Measurements from ENCODE around the gene TMEM9B. TPM values are rescaled to one million over a fixed set of nuclear protein-coding genes. Genes with fewer than 3 reads are reported as not detected.

The TMEM9B gene
- total and polyA plus RNA-seq, 9 of the 15 experiments (the other 6 are each of a cell fraction or from before 2014, with no cell fraction given) = 7.7 to 20.0 (median 14.0) TPM

DNA sequence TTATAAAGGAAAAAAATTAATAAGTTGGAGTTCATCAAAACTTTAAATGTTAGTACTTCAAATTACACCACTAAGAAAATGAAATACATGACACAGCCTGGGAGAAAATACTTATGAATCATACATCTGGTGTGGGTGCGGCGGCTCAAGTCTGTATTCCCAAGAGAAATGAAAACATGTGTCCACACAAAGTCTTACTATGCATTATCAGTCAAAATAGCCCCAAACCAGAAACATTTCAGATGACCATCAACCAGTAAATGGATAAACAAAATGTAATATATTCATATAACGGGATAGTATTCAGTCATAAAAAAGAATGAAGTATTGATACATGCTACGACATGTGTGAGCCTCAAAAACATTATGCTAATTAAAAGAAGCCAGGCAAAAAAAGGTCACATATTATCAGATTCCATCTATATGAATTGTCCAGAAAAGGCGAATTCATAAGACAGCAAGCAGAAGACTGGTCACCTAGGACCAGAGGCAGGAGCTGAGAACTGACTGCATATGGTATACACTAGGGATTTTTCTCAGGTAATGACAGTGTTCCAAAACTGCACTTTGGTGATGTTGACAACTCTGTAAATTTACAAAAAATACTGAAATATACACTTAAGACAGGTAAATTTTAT, 58.6 kb downstream of the TMEM9B start:
- H3K9me1 ChIP-seq (ENCODE audit: control insufficient read depth, insufficient read depth, low read length) = no peaks in the 10 kb centered on the region
- no TSS peak for BruUV-seq (replicated peaks)
- no peak overlapping the region for H3K27ac ChIP-seq (ENCODE audit: extremely low read depth, low read depth, low read length)
- no peak overlapping the region for H3K9ac ChIP-seq (ENCODE audit: insufficient read depth in 1 of 2, low read depth in 2 of 2, low read length in 2 of 2)
- in situ Hi-C loops (cut with MboI) (no loop called here), intact Hi-C loops (cut with micrococcal nuclease) (no loop called here)
- no peak overlapping the region for H3K4me2 ChIP-seq (ENCODE audit: insufficient read depth, low read length)
- no peak overlapping the region for H2AFZ ChIP-seq (ENCODE audit: low read depth, low read length)
- no peaks in the 10 kb centered on the region for H3K9me3 ChIP-seq (replicated peaks; ENCODE audit: control insufficient read depth, insufficient read depth, low read depth, low read length)
- FAIRE-seq (no peak), DNase-seq (ENCODE audit: extremely low read depth in 1 of 4, low spot score in 3 of 4) (no peak), ATAC-seq (no peak)
- H4K20me1 ChIP-seq (replicated peaks; ENCODE audit: control insufficient read depth, insufficient read depth, low read length) = no peaks in the 10 kb centered on the region
- no peaks in the 10 kb centered on the region for H3K79me2 ChIP-seq (ENCODE audit: control insufficient read depth, insufficient read depth, low read length)
- no peaks in the 10 kb centered on the region for H3K36me3 ChIP-seq (ENCODE audit: control insufficient read depth, insufficient read depth, low read length)
- no peak overlapping the region for H3K4me3 ChIP-seq
- peaks cover 7 to 8% of the 10 kb centered on the region in 2 experiments; a peak in 3 of 5 replicates for H3K4me1 ChIP-seq (replicated peaks in 1 of 2; ENCODE audit: control insufficient read depth in 2 of 2, insufficient read depth in 2 of 2, low read length in 2 of 2)
- no peaks in the 10 kb centered on the region for H3K27me3 ChIP-seq (ENCODE audit: control insufficient read depth in 2 of 2, insufficient read depth in 2 of 2, low read length in 2 of 2)
- POLR2A ChIA-PET = no interaction called here
- CTCF ChIA-PET (ENCODE audit: low intra/inter-chr PET ratio) = no interaction called here
- WGBS (ENCODE audit: insufficient coverage, low coverage, missing lambda C conversion rate) = 23% methylated on average over 5 of the region's 5 CpGs
- TF ChIP-seq TOE1 (IDR thresholded peaks at IDR 0.05; ENCODE audit: borderline replicate concordance) (no peak), TOE1 (CRISPR knock-in tag; IDR thresholded peaks at IDR 0.05; ENCODE audit: borderline replicate concordance, low read depth) (no peak), GTF2A2 (tag; IDR thresholded peaks at IDR 0.05) (no peak), ZNF444 (CRISPR knock-in tag; IDR thresholded peaks at IDR 0.05) (no peak), L3MBTL2 (IDR thresholded peaks at IDR 0.05) (no peak), RBM17 (IDR thresholded peaks at IDR 0.05; ENCODE audit: borderline replicate concordance, low read depth, low read length) (no peak), ETV6 (IDR thresholded peaks at IDR 0.05; ENCODE audit: borderline replicate concordance in 1 of 2, low read depth in 2 of 2, low read length in 1 of 2) (no peak), ETV6 (CRISPR knock-in tag; IDR thresholded peaks at IDR 0.05; ENCODE audit: borderline replicate concordance) (no peak), C11orf30 (IDR thresholded peaks at IDR 0.05; ENCODE audit: low read depth) (no peak), TAF1 (IDR thresholded peaks at IDR 0.05; ENCODE audit: control insufficient read depth, extremely low read depth, insufficient read depth, low read length, severe bottlenecking) (no peak), PURB (CRISPR knock-in tag; IDR thresholded peaks at IDR 0.05; ENCODE audit: low read depth) (no peak), TFAM (CRISPR knock-in tag; conservative IDR thresholded peaks at IDR 0.05) (no peak), ZNF77 (CRISPR knock-in tag; IDR thresholded peaks at IDR 0.05) (no peak), ESRRB (CRISPR knock-in tag; IDR thresholded peaks at IDR 0.05; ENCODE audit: borderline replicate concordance) (no peak)
- TF ChIP-seq, protein P1, sequence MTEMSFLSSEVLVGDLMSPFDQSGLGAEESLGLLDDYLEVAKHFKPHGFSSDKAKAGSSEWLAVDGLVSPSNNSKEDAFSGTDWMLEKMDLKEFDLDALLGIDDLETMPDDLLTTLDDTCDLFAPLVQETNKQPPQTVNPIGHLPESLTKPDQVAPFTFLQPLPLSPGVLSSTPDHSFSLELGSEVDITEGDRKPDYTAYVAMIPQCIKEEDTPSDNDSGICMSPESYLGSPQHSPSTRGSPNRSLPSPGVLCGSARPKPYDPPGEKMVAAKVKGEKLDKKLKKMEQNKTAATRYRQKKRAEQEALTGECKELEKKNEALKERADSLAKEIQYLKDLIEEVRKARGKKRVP (CRISPR knock-in tag; IDR thresholded peaks at IDR 0.05) = no peak
- TF ChIP-seq, protein P2, sequence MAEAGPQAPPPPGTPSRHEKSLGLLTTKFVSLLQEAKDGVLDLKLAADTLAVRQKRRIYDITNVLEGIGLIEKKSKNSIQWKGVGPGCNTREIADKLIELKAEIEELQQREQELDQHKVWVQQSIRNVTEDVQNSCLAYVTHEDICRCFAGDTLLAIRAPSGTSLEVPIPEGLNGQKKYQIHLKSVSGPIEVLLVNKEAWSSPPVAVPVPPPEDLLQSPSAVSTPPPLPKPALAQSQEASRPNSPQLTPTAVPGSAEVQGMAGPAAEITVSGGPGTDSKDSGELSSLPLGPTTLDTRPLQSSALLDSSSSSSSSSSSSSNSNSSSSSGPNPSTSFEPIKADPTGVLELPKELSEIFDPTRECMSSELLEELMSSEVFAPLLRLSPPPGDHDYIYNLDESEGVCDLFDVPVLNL (CRISPR knock-in tag; IDR thresholded peaks at IDR 0.05; ENCODE audit: low read depth) = no peak
- TF ChIP-seq, protein P3, sequence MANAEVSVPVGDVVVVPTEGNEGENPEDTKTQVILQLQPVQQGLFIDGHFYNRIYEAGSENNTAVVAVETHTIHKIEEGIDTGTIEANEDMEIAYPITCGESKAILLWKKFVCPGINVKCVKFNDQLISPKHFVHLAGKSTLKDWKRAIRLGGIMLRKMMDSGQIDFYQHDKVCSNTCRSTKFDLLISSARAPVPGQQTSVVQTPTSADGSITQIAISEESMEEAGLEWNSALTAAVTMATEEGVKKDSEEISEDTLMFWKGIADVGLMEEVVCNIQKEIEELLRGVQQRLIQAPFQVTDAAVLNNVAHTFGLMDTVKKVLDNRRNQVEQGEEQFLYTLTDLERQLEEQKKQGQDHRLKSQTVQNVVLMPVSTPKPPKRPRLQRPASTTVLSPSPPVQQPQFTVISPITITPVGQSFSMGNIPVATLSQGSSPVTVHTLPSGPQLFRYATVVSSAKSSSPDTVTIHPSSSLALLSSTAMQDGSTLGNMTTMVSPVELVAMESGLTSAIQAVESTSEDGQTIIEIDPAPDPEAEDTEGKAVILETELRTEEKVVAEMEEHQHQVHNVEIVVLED (CRISPR knock-in tag; IDR thresholded peaks at IDR 0.05) = no peak
- TF ChIP-seq, protein P4, sequence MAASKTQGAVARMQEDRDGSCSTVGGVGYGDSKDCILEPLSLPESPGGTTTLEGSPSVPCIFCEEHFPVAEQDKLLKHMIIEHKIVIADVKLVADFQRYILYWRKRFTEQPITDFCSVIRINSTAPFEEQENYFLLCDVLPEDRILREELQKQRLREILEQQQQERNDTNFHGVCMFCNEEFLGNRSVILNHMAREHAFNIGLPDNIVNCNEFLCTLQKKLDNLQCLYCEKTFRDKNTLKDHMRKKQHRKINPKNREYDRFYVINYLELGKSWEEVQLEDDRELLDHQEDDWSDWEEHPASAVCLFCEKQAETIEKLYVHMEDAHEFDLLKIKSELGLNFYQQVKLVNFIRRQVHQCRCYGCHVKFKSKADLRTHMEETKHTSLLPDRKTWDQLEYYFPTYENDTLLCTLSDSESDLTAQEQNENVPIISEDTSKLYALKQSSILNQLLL (CRISPR knock-in tag; IDR thresholded peaks at IDR 0.05; ENCODE audit: borderline replicate concordance) = no peak

Measured in K562 (cell line).